Hepatocyte (in vitro differentiated cells): ENCODE results near the gene TUBGCP4. TPM values are rescaled to one million over a fixed set of nuclear protein-coding genes. Genes with fewer than 3 reads are reported as not detected.
A peak's percentile ranks its signal among the peaks of the same experiment; 100 is the strongest.

Experiments used
- DNase-seq: peaks from one replicate; pipeline ENCODE4 v3.0.0-alpha.2; 2016; ENCODE audit warnings: low spot score
- H2AFZ ChIP-seq: fragments of 200-600 bp; sonication (generic); 2 replicates; pipeline ENCODE4 v1.6.0; 2016; ENCODE audit warnings: antibody characterized with exemption, mild to moderate bottlenecking
- H3K27ac ChIP-seq: fragments of 200-600 bp; sonication (generic); 2 replicates; pipeline ENCODE4 v1.5.1; 2016; ENCODE audit warnings: mild to moderate bottlenecking
- H3K27me3 ChIP-seq: fragments of 200-600 bp; sonication (generic); 2 replicates; pipeline ENCODE4 v1.6.1; 2016
- H3K36me3 ChIP-seq: fragments of 200-600 bp; sonication (generic); replicated peaks from 2 replicates; pipeline ENCODE4 v1.5.1; 2016; ENCODE audit warnings: low read depth; ENCODE audit not compliant: insufficient read depth
- H3K4me1 ChIP-seq: fragments of 200-600 bp; sonication (generic); 2 replicates; pipeline ENCODE4 v1.5.1; 2016; ENCODE audit warnings: mild to moderate bottlenecking, moderate library complexity; ENCODE audit not compliant: insufficient read depth
- H3K4me2 ChIP-seq: fragments of 200-600 bp; sonication (generic); 2 replicates; pipeline ENCODE4 v1.6.0; 2016
- H3K4me3 ChIP-seq: fragments of 200-600 bp; sonication (generic); 2 replicates; pipeline ENCODE4 v1.5.1; 2016; ENCODE audit warnings: mild to moderate bottlenecking
- H3K79me2 ChIP-seq: fragments of 200-600 bp; sonication (generic); 2 replicates; pipeline ENCODE4 v1.6.0; 2017; ENCODE audit warnings: mild to moderate bottlenecking
- H3K9me2 ChIP-seq: fragments of 200-600 bp; sonication (generic); replicated peaks from 2 replicates; pipeline ENCODE4 v1.6.0; 2017; ENCODE audit warnings: mild to moderate bottlenecking; ENCODE audit not compliant: insufficient read depth
- H3K9me3 ChIP-seq: fragments of 200-600 bp; sonication (generic); 2 replicates; pipeline ENCODE4 v1.5.1; 2016; ENCODE audit warnings: low read depth, mild to moderate bottlenecking
- H4K20me1 ChIP-seq: fragments of 200-600 bp; sonication (generic); 2 replicates; pipeline ENCODE4 v1.6.0; 2016; ENCODE audit warnings: mild to moderate bottlenecking; ENCODE audit not compliant: insufficient read depth, poor library complexity, severe bottlenecking
- EZH2 ChIP-seq: fragments of 200-600 bp; sonication (generic); IDR thresholded peaks from 2 replicates; pipeline ENCODE4 v1.6.1; 2016; ENCODE audit warnings: antibody characterized with exemption, mild to moderate bottlenecking, borderline replicate concordance
- EZH2phosphoT487 ChIP-seq: fragments of 200-600 bp; sonication (generic); IDR thresholded peaks from one replicate; pipeline ENCODE4 v1.6.1; 2018; ENCODE audit warnings: antibody characterized with exemption, mild to moderate bottlenecking, low read depth, moderate library complexity; ENCODE audit not compliant: unreplicated experiment, severe bottlenecking
- WGBS: methylation state at CpG from one replicate; pipeline ENCODE4 v1.1.6; 2016; ENCODE audit warnings: low lambda C conversion rate; ENCODE audit errors: missing lambda C conversion rate; 5-methylcytosine and 5-hydroxymethylcytosine counted together
- polyA plus RNA-seq: library from polyadenylated mRNA; unstranded; fragments of >200 nt; fragmentation: Nextera tagmentation; extraction: Ambion mirVana; gene quantifications from 2 replicates; pipeline ENCODE4 v1.2.1, GENCODE V29; 2016
- total RNA-seq: library from RNA; depleted of rRNA; stranded (reverse); fragments of >200 nt; gene quantifications from 2 replicates; pipeline ENCODE4 v1.2.3, GENCODE V29; 2014
- TF ChIP-seq, protein P1 (sequence below): fragments of 200-600 bp; sonication (generic); IDR thresholded peaks from 2 replicates; pipeline ENCODE4 v1.5.1; 2016; ENCODE audit warnings: antibody characterized with exemption, mild to moderate bottlenecking; ENCODE audit not compliant: poor library complexity

The TUBGCP4 gene
- total and polyA plus RNA-seq, 2 experiments from 2014 or later = 12.0 to 17.2 TPM

DNA sequence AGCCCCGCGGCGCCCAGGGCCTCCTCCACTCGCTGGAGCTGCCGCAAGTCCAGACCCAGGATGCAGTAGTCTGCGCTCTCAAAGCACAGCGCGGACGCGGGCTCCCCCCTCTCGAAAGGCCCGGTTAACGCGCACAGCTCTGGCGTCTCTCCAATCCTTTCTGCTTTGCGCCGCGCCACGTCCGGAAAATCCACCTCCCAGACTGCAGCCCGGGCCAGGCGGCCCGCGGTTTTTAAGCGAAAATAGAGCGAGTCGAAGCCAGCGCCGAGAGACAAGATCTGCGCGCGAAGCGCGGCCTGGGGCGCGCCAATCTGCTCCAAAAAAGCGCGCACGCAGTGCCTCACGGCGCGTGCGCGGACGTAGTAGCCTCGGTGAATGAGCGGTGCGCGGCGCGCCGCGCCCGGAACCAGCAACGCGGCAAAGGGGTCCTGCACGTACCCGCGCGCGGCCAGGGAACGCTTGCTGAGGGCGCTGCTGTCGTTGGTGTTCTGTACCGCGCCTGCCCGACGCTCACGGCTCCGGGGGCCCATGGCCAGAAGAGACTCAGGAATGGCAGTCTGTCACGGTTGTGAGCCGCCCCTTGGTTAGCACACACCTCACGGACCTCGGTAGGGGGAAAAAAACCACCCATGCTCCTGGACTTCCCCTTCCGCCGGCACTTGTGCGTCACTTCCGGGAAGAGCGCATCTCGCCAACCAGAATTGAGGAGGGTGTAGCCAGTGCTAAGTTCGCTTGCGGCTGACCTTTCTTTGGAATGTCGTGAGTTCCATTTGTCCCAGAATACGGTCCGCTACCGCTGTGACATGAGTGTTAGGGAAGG, 40.7 kb upstream of the TUBGCP4 start, which contains the start of gene LCMT2:
Gene LCMT2, minus strand, starts transcription at position 614 of the 820 bp plus-strand sequence. Its CDS starts 84 bp downstream, at position 530.
- no peak for TF ChIP-seq EZH2
- TF ChIP-seq, protein P1, sequence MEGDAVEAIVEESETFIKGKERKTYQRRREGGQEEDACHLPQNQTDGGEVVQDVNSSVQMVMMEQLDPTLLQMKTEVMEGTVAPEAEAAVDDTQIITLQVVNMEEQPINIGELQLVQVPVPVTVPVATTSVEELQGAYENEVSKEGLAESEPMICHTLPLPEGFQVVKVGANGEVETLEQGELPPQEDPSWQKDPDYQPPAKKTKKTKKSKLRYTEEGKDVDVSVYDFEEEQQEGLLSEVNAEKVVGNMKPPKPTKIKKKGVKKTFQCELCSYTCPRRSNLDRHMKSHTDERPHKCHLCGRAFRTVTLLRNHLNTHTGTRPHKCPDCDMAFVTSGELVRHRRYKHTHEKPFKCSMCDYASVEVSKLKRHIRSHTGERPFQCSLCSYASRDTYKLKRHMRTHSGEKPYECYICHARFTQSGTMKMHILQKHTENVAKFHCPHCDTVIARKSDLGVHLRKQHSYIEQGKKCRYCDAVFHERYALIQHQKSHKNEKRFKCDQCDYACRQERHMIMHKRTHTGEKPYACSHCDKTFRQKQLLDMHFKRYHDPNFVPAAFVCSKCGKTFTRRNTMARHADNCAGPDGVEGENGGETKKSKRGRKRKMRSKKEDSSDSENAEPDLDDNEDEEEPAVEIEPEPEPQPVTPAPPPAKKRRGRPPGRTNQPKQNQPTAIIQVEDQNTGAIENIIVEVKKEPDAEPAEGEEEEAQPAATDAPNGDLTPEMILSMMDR = peak; percentile 14
- peaks cover 17% of the 10 kb centered on the region for H3K4me1 ChIP-seq
- no peaks in the 10 kb centered on the region for H3K36me3 ChIP-seq
- DNase-seq = peak; percentile 93
- no peaks in the 10 kb centered on the region for H3K9me2 ChIP-seq
- peak within 1 kb of the TSS; percentile 91 for H3K4me2 ChIP-seq
- H3K4me3 ChIP-seq = peak within 1 kb of the TSS; percentile 74
- under 1% methylated on average over 85 of the region's 86 CpGs for WGBS
- H2AFZ ChIP-seq = peak within 1 kb of the TSS; percentile 93
- H3K27ac ChIP-seq = peak within 1 kb of the TSS; percentile 97
- H3K79me2 ChIP-seq = peaks cover 33% of the 10 kb centered on the region
- H4K20me1 ChIP-seq = no peaks in the 10 kb centered on the region
- no peaks in the 10 kb centered on the region for H3K9me3 ChIP-seq
- no peaks in the 10 kb centered on the region for H3K27me3 ChIP-seq

DNA sequence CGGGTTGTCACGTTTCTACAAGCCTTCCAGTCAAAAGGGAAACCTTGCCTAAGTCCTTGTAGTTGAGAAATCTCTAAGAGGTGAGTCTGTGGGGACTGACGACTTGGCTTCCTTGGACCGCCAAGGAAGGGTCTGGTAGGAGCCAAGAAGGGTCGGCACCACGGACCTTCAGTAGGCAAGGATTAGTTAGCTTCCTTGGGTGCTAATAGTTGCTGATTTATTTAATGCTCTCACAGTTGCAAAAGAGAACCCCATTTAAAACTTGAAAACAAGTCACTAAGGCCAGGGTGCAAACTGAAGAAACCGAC, 40.2 kb upstream of the TUBGCP4 start:
- peaks cover 17% of the 10 kb centered on the region for H3K4me1 ChIP-seq
- H3K4me2 ChIP-seq = peak overlapping the region; percentile 91
- no peak for TF ChIP-seq EZH2
- TF ChIP-seq EZH2phosphoT487 = no peak
- TF ChIP-seq, protein P1 = no peak
- H4K20me1 ChIP-seq = no peaks in the 10 kb centered on the region
- H3K9me3 ChIP-seq = no peaks in the 10 kb centered on the region
- no peak for DNase-seq
- peak overlapping the region; percentile 74 for H3K4me3 ChIP-seq
- no peaks in the 10 kb centered on the region for H3K9me2 ChIP-seq
- no peaks in the 10 kb centered on the region for H3K27me3 ChIP-seq
- H3K79me2 ChIP-seq = peaks cover 33% of the 10 kb centered on the region
- peak overlapping the region; percentile 93 for H2AFZ ChIP-seq
- H3K27ac ChIP-seq = peak overlapping the region; percentile 97
- H3K36me3 ChIP-seq = no peaks in the 10 kb centered on the region
- WGBS = 8% methylated on average over 7 of the region's 7 CpGs

DNA sequence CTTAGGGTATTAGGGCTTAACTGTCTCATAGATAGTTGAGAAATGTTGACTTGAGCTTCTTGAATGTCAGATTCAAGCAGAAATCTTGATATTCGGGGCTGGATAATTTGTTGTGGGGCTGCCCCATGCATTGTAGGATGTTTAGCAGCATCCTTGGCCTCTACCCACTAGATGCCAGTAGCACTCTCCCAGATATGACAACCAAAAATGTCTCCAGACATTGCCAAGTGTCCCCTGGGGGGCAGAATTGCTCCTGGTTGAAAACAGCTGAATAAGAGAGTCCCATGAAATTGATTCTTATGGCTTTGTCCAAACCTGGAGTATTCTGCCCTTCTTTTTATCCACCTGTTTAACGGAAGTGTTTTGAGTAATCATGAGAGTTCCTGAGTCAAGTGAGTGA, 24.6 kb upstream of the TUBGCP4 start:
- WGBS = 87% methylated on average over 2 of the region's 2 CpGs
- no peaks in the 10 kb centered on the region for H3K36me3 ChIP-seq

More for the DNA sequence above, 24.6 kb upstream of the TUBGCP4 start:
- Histone ChIP-seq H3K27me3 (no peaks in the 10 kb centered on the region), H4K20me1 (no peaks in the 10 kb centered on the region), H3K4me2 (no peak overlapping the region), H3K9me3 (no peaks in the 10 kb centered on the region), H3K27ac (no peak overlapping the region), H3K4me1 (no peaks in the 10 kb centered on the region), H3K79me2 (no peaks in the 10 kb centered on the region), H2AFZ (no peak overlapping the region), H3K4me3 (no peak overlapping the region), H3K9me2 (no peaks in the 10 kb centered on the region)
- no peak for DNase-seq
- no peak for TF ChIP-seq EZH2phosphoT487
- TF ChIP-seq, protein P1 = no peak
- TF ChIP-seq EZH2 = no peak
